H1 (cell line): ENCODE results near the gene SLC35F5. TPM values are rescaled to one million over a fixed set of nuclear protein-coding genes. Genes with fewer than 3 reads are reported as not detected.

Experiments
- CTCF ChIA-PET: fragments of 300-600 bp; sonication (Branson Sonifier 250); formaldehyde crosslinking; loops from one replicate; lab custom pipeline; 2021; ENCODE audit not compliant: partially characterized antibody; lab: Charles Lee
- POLR2A ChIA-PET: fragments of 300-600 bp; sonication (Branson Sonifier 250); formaldehyde crosslinking; loops from one replicate; lab custom pipeline; 2021; ENCODE audit warnings: inconsistent platforms; ENCODE audit not compliant: partially characterized antibody; lab: Charles Lee
- DNase-seq, 2 experiments: peaks; one replicate each; pipeline versions ENCODE4 v3.0.0 to v3.0.0-alpha.2; 2010 to 2022; ENCODE audit warnings: low spot score in 2 of 2, low read depth in 1 of 2, mixed read lengths in 1 of 2
- FAIRE-seq: peaks from 2 replicates; lab custom pipeline; 2011; peaks lifted over from hg19 to GRCh38; lab: Jason Lieb, UNC
- H2AFZ ChIP-seq: 2 replicates; pipeline ENCODE4 v1.8.1; 2012; ENCODE audit warnings: low read length, inconsistent platforms
- H2AK5ac ChIP-seq: 2 replicates; pipeline ENCODE4 v1.6.1; 2013; ENCODE audit warnings: low read depth, low read length
- H2BK120ac ChIP-seq: replicated peaks from 2 replicates; pipeline ENCODE3; 2013; ENCODE audit warnings: low read depth, low read length, inconsistent platforms
- H2BK12ac ChIP-seq: 2 replicates; pipeline ENCODE4 v1.6.1; 2013; ENCODE audit warnings: low read depth, low read length
- H2BK15ac ChIP-seq: 2 replicates; pipeline ENCODE4 v1.6.1; 2013; ENCODE audit warnings: low read length
- H2BK20ac ChIP-seq: 2 replicates; pipeline ENCODE4 v1.6.1; 2013; ENCODE audit warnings: low read length
- H2BK5ac ChIP-seq: 2 replicates; pipeline ENCODE4 v1.6.1; 2013; ENCODE audit warnings: low read depth, low read length
- H3K14ac ChIP-seq: 2 replicates; pipeline ENCODE4 v1.6.1; 2013; ENCODE audit warnings: inconsistent platforms; ENCODE audit not compliant: insufficient read length
- H3K18ac ChIP-seq: 2 replicates; pipeline ENCODE4 v1.6.1; 2013; ENCODE audit warnings: low read length; ENCODE audit errors: extremely low read depth
- H3K23ac ChIP-seq: 2 replicates; pipeline ENCODE4 v1.6.1; 2013; ENCODE audit warnings: inconsistent platforms; ENCODE audit not compliant: insufficient read length
- H3K23me2 ChIP-seq: 2 replicates; pipeline ENCODE4 v1.6.1; 2013; ENCODE audit warnings: low read depth, low read length
- H3K27ac ChIP-seq: 2 replicates; pipeline ENCODE4 v1.6.1; 2011; ENCODE audit warnings: low read depth, low read length, inconsistent platforms
- H3K27me3 ChIP-seq, 4 experiments: replicated peaks in 1 of 4; 1 replicate in 1 of 4; 2 replicates in 3 of 4; pipeline versions ENCODE4 v1.6.1 to v1.8.1; 2011 to 2013; ENCODE audit warnings: low read length in 3 of 4, mild to moderate bottlenecking in 3 of 4, inconsistent platforms in 2 of 4, mixed read lengths in 2 of 4, moderate library complexity in 1 of 4; ENCODE audit not compliant: control insufficient read depth in 3 of 4, insufficient read depth in 3 of 4; ENCODE audit errors: extremely low read depth in 1 of 4
- H3K36me3 ChIP-seq, 4 experiments: 2 replicates each; pipeline versions ENCODE4 v1.6.1 to v1.8.1; 2011 to 2013; ENCODE audit warnings: mild to moderate bottlenecking in 4 of 4, low read length in 3 of 4, moderate library complexity in 2 of 4, control low read depth in 1 of 4, inconsistent platforms in 1 of 4; ENCODE audit not compliant: insufficient read depth in 4 of 4, control insufficient read depth in 2 of 4
- H3K4ac ChIP-seq: replicated peaks from 2 replicates; pipeline ENCODE3; 2013; ENCODE audit warnings: low read length, low read depth, mixed read lengths, inconsistent platforms; ENCODE audit not compliant: insufficient read length
- H3K4me1 ChIP-seq, 4 experiments: replicated peaks in 1 of 4; 1 replicate in 1 of 4; 2 replicates in 3 of 4; pipeline versions ENCODE4 v1.6.1 to v1.8.1; 2011 to 2013; ENCODE audit warnings: low read length in 3 of 4, inconsistent platforms in 2 of 4, mixed read lengths in 1 of 4; ENCODE audit not compliant: insufficient read depth in 4 of 4, control insufficient read depth in 3 of 4
- H3K4me2 ChIP-seq, 2 experiments: 2 replicates each; pipeline versions ENCODE4 v1.6.1 to v1.8.1; 2011 to 2013; ENCODE audit warnings: low read depth in 2 of 2, low read length in 2 of 2, control low read depth in 1 of 2, inconsistent platforms in 1 of 2, mild to moderate bottlenecking in 1 of 2; ENCODE audit not compliant: insufficient read depth in 1 of 2
- H3K4me3 ChIP-seq, 4 experiments: fragments of 200-600, 300-600 bp in 1 of 4; sonication (generic), shearing (Covaris generic), sonication (Bioruptor Twin) in 1 of 4; 2 replicates each; pipeline versions ENCODE4 v1.5.1 to v1.8.1; 2011 to 2016; ENCODE audit warnings: low read length in 4 of 4, low read depth in 3 of 4, control low read depth in 2 of 4, inconsistent platforms in 2 of 4, mild to moderate bottlenecking in 2 of 4, mixed read lengths in 1 of 4, moderate library complexity in 1 of 4; ENCODE audit not compliant: insufficient read depth in 2 of 4; ENCODE audit errors: extremely low read depth in 1 of 4
- H3K56ac ChIP-seq: replicated peaks from 2 replicates; pipeline ENCODE3; 2013; ENCODE audit warnings: low read depth, mild to moderate bottlenecking, mixed read lengths, low read length, inconsistent platforms; ENCODE audit not compliant: insufficient read length
- H3K79me1 ChIP-seq: 2 replicates; pipeline ENCODE4 v1.6.1; 2013; ENCODE audit warnings: low read depth, low read length, control low read depth
- H3K79me2 ChIP-seq, 2 experiments: 2 replicates each; pipeline versions ENCODE4 v1.6.1 to v1.8.1; 2012 to 2013; ENCODE audit warnings: low read length in 2 of 2, mild to moderate bottlenecking in 2 of 2, inconsistent platforms in 1 of 2; ENCODE audit not compliant: insufficient read depth in 2 of 2, control insufficient read depth in 1 of 2
- H3K9ac ChIP-seq, 4 experiments: replicated peaks in 1 of 4; 1 replicate in 1 of 4; 2 replicates in 3 of 4; pipeline versions ENCODE4 v1.6.1 to v1.8.1; 2011 to 2013; ENCODE audit warnings: low read depth in 3 of 4, low read length in 3 of 4, control low read depth in 2 of 4, mild to moderate bottlenecking in 2 of 4, moderate library complexity in 2 of 4, inconsistent platforms in 1 of 4; ENCODE audit errors: extremely low read depth in 1 of 4
- H3K9me3 ChIP-seq, 2 experiments: 2 replicates each; pipeline versions ENCODE4 v1.6.1 to v1.8.1; 2012 to 2013; ENCODE audit warnings: mild to moderate bottlenecking in 2 of 2, moderate library complexity in 2 of 2, control low read depth in 1 of 2, inconsistent platforms in 1 of 2, low read depth in 1 of 2, low read length in 1 of 2, mixed read lengths in 1 of 2; ENCODE audit not compliant: insufficient read depth in 2 of 2
- H4K20me1 ChIP-seq, 2 experiments: replicated peaks in 1 of 2; 2 replicates each; pipeline versions ENCODE3 to v1.8.1; 2011 to 2013; ENCODE audit warnings: inconsistent platforms in 2 of 2, low read length in 2 of 2, mild to moderate bottlenecking in 1 of 2; ENCODE audit not compliant: insufficient read depth in 2 of 2, control insufficient read depth in 1 of 2
- H4K5ac ChIP-seq: 2 replicates; pipeline ENCODE4 v1.6.1; 2013; ENCODE audit warnings: low read length, low read depth, mixed read lengths, inconsistent platforms; ENCODE audit not compliant: insufficient read length
- H4K8ac ChIP-seq: 2 replicates; pipeline ENCODE4 v1.8.0; 2013; ENCODE audit warnings: mild to moderate bottlenecking, moderate library complexity, low read length, inconsistent platforms; ENCODE audit not compliant: insufficient read depth; ENCODE audit errors: extremely low read depth
- H4K91ac ChIP-seq: replicated peaks from 2 replicates; pipeline ENCODE3; 2013; ENCODE audit warnings: low read length, mixed read lengths, inconsistent platforms; ENCODE audit not compliant: insufficient read length
- RAD21 ChIP-seq, 2 experiments: IDR thresholded peaks in 1 of 2; conservative IDR thresholded peaks in 1 of 2; 2 replicates each; pipeline ENCODE4 v1.6.1; 2011; ENCODE audit warnings: low read depth in 2 of 2, low read length in 2 of 2, improper control_type of control experiment in 1 of 2, inconsistent platforms in 1 of 2, mild to moderate bottlenecking in 1 of 2, moderate library complexity in 1 of 2
- SAP30 ChIP-seq: fragments of 300-600 bp; sonication (generic); IDR thresholded peaks from 2 replicates; pipeline ENCODE4 v1.7.1; 2012; ENCODE audit warnings: low read length, moderate library complexity, mild to moderate bottlenecking, inconsistent platforms; ENCODE audit not compliant: insufficient read depth, insufficient replicate concordance
- WGBS, 2 experiments: shearing (Covaris generic) in 1 of 2; methylation state at CpG; one replicate each; pipeline versions ENCODE4 v1.1.6 to v1.1.7; 2013 to 2015; ENCODE audit warnings: low lambda C conversion rate in 2 of 2, mixed read lengths in 2 of 2, inconsistent platforms in 1 of 2, low coverage in 1 of 2, missing lambda C conversion rate in 1 of 2; ENCODE audit not compliant: insufficient replicate concordance in 2 of 2, insufficient coverage in 1 of 2, insufficient read length in 1 of 2; ENCODE audit errors: extremely low coverage in 1 of 2, missing lambda C conversion rate in 1 of 2; 5-methylcytosine and 5-hydroxymethylcytosine counted together
- polyA plus RNA-seq, 7 experiments: library from polyadenylated mRNA; depleted of rRNA in 3 of 7; stranded (reverse) in 5 of 7; unstranded in 2 of 7; fragments of >200 nt in 5 of 7; fragments of 200-250 nt in 2 of 7; gene quantifications; 1 replicate in 5 of 7; 2 replicates in 1 of 7; 4 replicates in 1 of 7; pipeline versions ENCODE4 v1.2.1 to v1.2.3, GENCODE V29; 2011 to 2013; ENCODE audit warnings: missing spikeins in 2 of 7, mixed read lengths in 2 of 7
- total RNA-seq: library from RNA; stranded (reverse); fragmentation: NEBNext Ultra II Directional; extraction: Animal tissue kit (Norgen Biotek cat#: 25700); gene quantifications from 2 replicates; pipeline ENCODE4 v1.2.1, GENCODE V29; 2021

Gene SLC35F5
- total and polyA plus RNA-seq, 2 of the 8 experiments (the other 6 are each of a cell fraction or from before 2014, with no cell fraction given) = 11.8 to 22.2 TPM

- Histone ChIP-seq H2BK120ac (no peak overlapping the region), H3K4me3 (no peak overlapping the region), H3K79me2 (no peaks in the 10 kb centered on the region), H4K8ac (no peak overlapping the region), H3K36me3 (no peaks in the 10 kb centered on the region), H3K23me2 (no peaks in the 10 kb centered on the region; the same call in 1 of the 2 replicates), H3K14ac (no peak overlapping the region), H2BK15ac (no peak overlapping the region), H4K91ac (no peak overlapping the region), H4K20me1 (no peaks in the 10 kb centered on the region), H2BK20ac (no peak overlapping the region), H3K4me2 (no peak overlapping the region), H3K4ac (no peak overlapping the region), H2BK5ac (no peak overlapping the region), H3K27ac (no peak overlapping the region), H2AK5ac (no peak overlapping the region), H3K56ac (no peak overlapping the region), H2BK12ac (no peak overlapping the region), H3K79me1 (no peaks in the 10 kb centered on the region), H3K9ac (no peak overlapping the region), H3K23ac (no peak overlapping the region), H3K9me3 (no peaks in the 10 kb centered on the region), H3K4me1 (peaks cover 0 to 6% (median 4%) of the 10 kb centered on the region in 4 experiments; a peak in 3 of 7 replicates), H4K5ac (no peak overlapping the region), H2AFZ (no peak overlapping the region), H3K27me3 (peaks cover 0 to 12% (median 0%) of the 10 kb centered on the region in 4 experiments; a peak in 1 of 7 replicates), H3K18ac (no peak overlapping the region)
- ChIA-PET CTCF (interaction anchor here (0.7 to 1.3 kb wide), 2 partner anchors 9 to 142 kb away, joined by 3 to 5 read pairs; no protein-coding TSS in a partner anchor), POLR2A (no interaction called here)
- WGBS, 2 experiments = 87% methylated on average over 2 of the region's 2 CpGs; no CpG with 5 or more reads in 1 of the 2 experiments
- DNase-seq = no peak
- TF ChIP-seq SAP30 = no peak
- no peak for TF ChIP-seq RAD21 (IDR thresholded peaks at IDR 0.05 in 1 of 2, conservative IDR thresholded peaks at IDR 0.05 in 1 of 2; ENCODE audit: low read depth in 2 of 2, low read length in 2 of 2)
- FAIRE-seq = no peak
These were observed 79.1 kb downstream of the SLC35F5 start for GRCh38 chr2:113677330-113677729.
